IPS-18c (cell line): Measurements from ENCODE around the gene LRRTM2.
"Not testable (repeated sequence)": the region's sequence is repeated elsewhere in the genome, so short reads cannot be mapped to it uniquely, and the experiment has no call there.

Source experiments
- H3K4me3 ChIP-seq: 2 replicates; pipeline ENCODE4 v1.7.0; 2013; ENCODE audit warnings: low read depth, mild to moderate bottlenecking, low read length, moderate library complexity; ENCODE audit not compliant: insufficient read depth
- H3K9me3 ChIP-seq: one replicate; pipeline ENCODE4 v1.6.1; 2013; ENCODE audit warnings: mild to moderate bottlenecking, low read length, moderate library complexity; ENCODE audit not compliant: control insufficient read depth, insufficient read depth

LRRTM2 gene

GRCh38 chr5:138874771-138875551 is at the start of gene LRRTM2:
LRRTM2 (minus strand) TSS chr5:138875335; CDS start chr5:138874911, 424 bp downstream.
- Histone ChIP-seq H3K9me3 (no peaks in the 10 kb centered on the region), H3K4me3 (no peak within 1 kb of the TSS)

GRCh38 chr5:138922494-138922893 is 47.4 kb upstream of the LRRTM2 start:
- Histone ChIP-seq H3K9me3 (no peaks in the 10 kb centered on the region), H3K4me3 (no peak overlapping the region)

- not testable (repeated sequence) for H3K9me3 ChIP-seq, H3K4me3 ChIP-seq
Measured at GRCh38 chr5:138921362-138921761, 46.2 kb upstream of the LRRTM2 start.

- Histone ChIP-seq H3K9me3 (no peaks in the 10 kb centered on the region), H3K4me3 (no peak overlapping the region)
Measured at GRCh38 chr5:138920181-138920580, 45.0 kb upstream of the LRRTM2 start.

GRCh38 chr5:138918686-138919085 is 43.6 kb upstream of the LRRTM2 start:
- Histone ChIP-seq H3K4me3 (no peak overlapping the region), H3K9me3 (no peaks in the 10 kb centered on the region)

GRCh38 chr5:138914338-138914737 is 39.2 kb upstream of the LRRTM2 start:
- no peaks in the 10 kb centered on the region for H3K9me3 ChIP-seq
- no peak overlapping the region for H3K4me3 ChIP-seq

GRCh38 chr5:138913773-138914172 is 38.6 kb upstream of the LRRTM2 start:
- no peak overlapping the region for H3K4me3 ChIP-seq
- H3K9me3 ChIP-seq, result no peaks in the 10 kb centered on the region

GRCh38 chr5:138912093-138912492 is 37.0 kb upstream of the LRRTM2 start:
- no peak overlapping the region for H3K4me3 ChIP-seq
- H3K9me3 ChIP-seq, result no peaks in the 10 kb centered on the region

- H3K4me3 ChIP-seq, result no peak overlapping the region
- no peaks in the 10 kb centered on the region for H3K9me3 ChIP-seq
Measured at GRCh38 chr5:138911441-138911840, 36.3 kb upstream of the LRRTM2 start.

GRCh38 chr5:138910546-138911185 is 35.5 kb upstream of the LRRTM2 start:
- no peaks in the 10 kb centered on the region for H3K9me3 ChIP-seq
- no peak overlapping the region for H3K4me3 ChIP-seq

- H3K4me3 ChIP-seq, result no peak overlapping the region
- no peaks in the 10 kb centered on the region for H3K9me3 ChIP-seq
Measured at GRCh38 chr5:138909734-138910133, 34.6 kb upstream of the LRRTM2 start.

- Histone ChIP-seq H3K9me3 (no peaks in the 10 kb centered on the region), H3K4me3 (no peak overlapping the region)
Measured at GRCh38 chr5:138905541-138905940, 30.4 kb upstream of the LRRTM2 start.

GRCh38 chr5:138903130-138903775 is 28.1 kb upstream of the LRRTM2 start:
- no peaks in the 10 kb centered on the region for H3K9me3 ChIP-seq
- no peak overlapping the region for H3K4me3 ChIP-seq

GRCh38 chr5:138901716-138902115 is 26.6 kb upstream of the LRRTM2 start:
- H3K4me3 ChIP-seq, result no peak overlapping the region
- H3K9me3 ChIP-seq, result no peaks in the 10 kb centered on the region

GRCh38 chr5:138900281-138900965 is 25.3 kb upstream of the LRRTM2 start:
- H3K9me3 ChIP-seq, result no peaks in the 10 kb centered on the region
- H3K4me3 ChIP-seq, result no peak overlapping the region

GRCh38 chr5:138898742-138899141 is 23.6 kb upstream of the LRRTM2 start:
- Histone ChIP-seq H3K9me3 (no peaks in the 10 kb centered on the region), H3K4me3 (no peak overlapping the region)

- H3K9me3 ChIP-seq, result no peaks in the 10 kb centered on the region
- no peak overlapping the region for H3K4me3 ChIP-seq
Measured at GRCh38 chr5:138898299-138898698, 23.2 kb upstream of the LRRTM2 start.

- Histone ChIP-seq H3K9me3 (peaks cover 2% of the 10 kb centered on the region), H3K4me3 (no peak overlapping the region)
Measured at GRCh38 chr5:138895918-138896317, 20.8 kb upstream of the LRRTM2 start.
